ENCODE data around the gene CAPS.

DNA sequence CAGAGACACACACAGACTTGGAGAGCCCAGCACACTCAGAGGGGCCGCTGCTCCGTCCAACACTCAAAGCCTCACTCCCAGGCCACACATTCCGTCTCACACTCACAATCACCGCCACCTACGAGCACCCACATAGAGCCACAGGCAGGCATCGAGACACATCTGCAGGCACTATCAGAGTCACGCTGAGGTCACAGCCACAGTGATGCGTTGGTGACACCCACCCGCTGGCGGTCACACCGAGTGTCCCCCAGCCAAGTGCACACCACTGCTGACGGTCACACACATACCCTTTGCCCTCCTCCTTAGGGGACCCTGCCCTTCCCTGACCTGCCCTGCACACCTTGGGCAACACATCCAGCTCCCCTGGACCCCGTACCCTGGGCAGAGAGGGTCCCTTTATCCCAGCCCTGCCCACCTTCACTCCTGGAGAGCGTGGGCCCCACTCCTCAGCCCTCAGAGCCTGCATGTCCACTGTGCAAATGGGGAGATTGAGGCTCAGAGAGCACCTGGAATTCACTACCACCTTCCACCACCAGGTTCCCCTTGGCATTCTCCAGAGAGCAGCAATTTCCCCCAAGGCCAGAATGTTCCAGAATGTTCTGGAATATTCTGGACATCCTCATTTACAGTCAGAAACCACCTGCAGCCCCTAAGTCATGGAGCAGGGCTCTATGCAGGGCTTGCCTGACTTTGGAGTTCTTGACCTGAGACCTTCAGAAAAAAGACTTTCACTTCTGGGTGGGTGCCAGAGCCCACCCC lies 49.1 kb upstream of the CAPS start:
- TF ChIP-seq, protein P1, sequence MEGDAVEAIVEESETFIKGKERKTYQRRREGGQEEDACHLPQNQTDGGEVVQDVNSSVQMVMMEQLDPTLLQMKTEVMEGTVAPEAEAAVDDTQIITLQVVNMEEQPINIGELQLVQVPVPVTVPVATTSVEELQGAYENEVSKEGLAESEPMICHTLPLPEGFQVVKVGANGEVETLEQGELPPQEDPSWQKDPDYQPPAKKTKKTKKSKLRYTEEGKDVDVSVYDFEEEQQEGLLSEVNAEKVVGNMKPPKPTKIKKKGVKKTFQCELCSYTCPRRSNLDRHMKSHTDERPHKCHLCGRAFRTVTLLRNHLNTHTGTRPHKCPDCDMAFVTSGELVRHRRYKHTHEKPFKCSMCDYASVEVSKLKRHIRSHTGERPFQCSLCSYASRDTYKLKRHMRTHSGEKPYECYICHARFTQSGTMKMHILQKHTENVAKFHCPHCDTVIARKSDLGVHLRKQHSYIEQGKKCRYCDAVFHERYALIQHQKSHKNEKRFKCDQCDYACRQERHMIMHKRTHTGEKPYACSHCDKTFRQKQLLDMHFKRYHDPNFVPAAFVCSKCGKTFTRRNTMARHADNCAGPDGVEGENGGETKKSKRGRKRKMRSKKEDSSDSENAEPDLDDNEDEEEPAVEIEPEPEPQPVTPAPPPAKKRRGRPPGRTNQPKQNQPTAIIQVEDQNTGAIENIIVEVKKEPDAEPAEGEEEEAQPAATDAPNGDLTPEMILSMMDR (IDR thresholded peaks at IDR 0.05; ENCODE audit: borderline replicate concordance, extremely low read depth, low read length, poor library complexity, severe bottlenecking), result no peak
- no peak for TF ChIP-seq EZH2 (IDR thresholded peaks at IDR 0.05; ENCODE audit: borderline replicate concordance, low read depth, low read length, severe bottlenecking)

Measured in DND-41 (cell line).